Stimulated activated CD8-positive, alpha-beta memory T cell treated with anti-CD3 and anti-CD28 coated beads, Interleukin-4, amount 100 ng/mL, for 4 hours (primary cell): ENCODE measurements around the gene GPATCH2L.

Source experiments
- DNase-seq, 2 donors: peaks; one replicate each; pipeline ENCODE4 v3.0.0-alpha.2; 2020; ENCODE audit warnings: low read depth in 2 of 2, low spot score in 1 of 2

The GPATCH2L gene

GRCh38 chr14:76135722-76136121 lies 16.0 kb upstream of the GPATCH2L start:
- DNase-seq: no peak

- no peak for DNase-seq
Measured at GRCh38 chr14:76136476-76137110, 15.1 kb upstream of the GPATCH2L start.

GRCh38 chr14:76138119-76138757 lies 13.5 kb upstream of the GPATCH2L start:
- no peak for DNase-seq

- DNase-seq: no peak
Measured at GRCh38 chr14:76138758-76139723, 12.7 kb upstream of the GPATCH2L start.

- DNase-seq: no peak
Measured at GRCh38 chr14:76143642-76144041, 8.1 kb upstream of the GPATCH2L start.

GRCh38 chr14:76146976-76147375 lies 4.7 kb upstream of the GPATCH2L start:
- DNase-seq: no peak

GRCh38 chr14:76149196-76149595 lies 2.5 kb upstream of the GPATCH2L start:
- DNase-seq: no peak

- peak; percentile 20 to 71 for DNase-seq
Measured at GRCh38 chr14:76152333-76152681, 585 bp downstream of the GPATCH2L start.

GRCh38 chr14:76153919-76154318 lies 2.2 kb downstream of the GPATCH2L start:
- no peak for DNase-seq

- DNase-seq: no peak
Measured at GRCh38 chr14:76154539-76155126, 2.9 kb downstream of the GPATCH2L start.

- no peak for DNase-seq
Measured at GRCh38 chr14:76163668-76164363, 12.1 kb downstream of the GPATCH2L start.

GRCh38 chr14:76168531-76168930 lies 16.8 kb downstream of the GPATCH2L start:
- DNase-seq: no peak

GRCh38 chr14:76169776-76170175 lies 18.1 kb downstream of the GPATCH2L start:
- DNase-seq: no peak

GRCh38 chr14:76174982-76175381 lies 23.3 kb downstream of the GPATCH2L start:
- no peak for DNase-seq

GRCh38 chr14:76175942-76176341 lies 24.2 kb downstream of the GPATCH2L start:
- no peak for DNase-seq

GRCh38 chr14:76181546-76181945 lies 29.8 kb downstream of the GPATCH2L start:
- DNase-seq: no peak

- no peak for DNase-seq
Measured at GRCh38 chr14:76186308-76187027, 34.7 kb downstream of the GPATCH2L start.

- DNase-seq: no peak
Measured at GRCh38 chr14:76191297-76191696, 39.6 kb downstream of the GPATCH2L start.

- DNase-seq: no peak
Measured at GRCh38 chr14:76193696-76194095, 42.0 kb downstream of the GPATCH2L start.

GRCh38 chr14:76194327-76194726 lies 42.6 kb downstream of the GPATCH2L start:
- no peak for DNase-seq
